GM12878 (cell line): ENCODE results near the gene SQOR. TPM values are rescaled to one million over a fixed set of nuclear protein-coding genes. Genes with fewer than 3 reads are reported as not detected.

Source experiments
- ATAC-seq: fragments of 200-7000 bp; cut with Tn5 transposase; 3 replicates; pipeline ENCODE4 v1.9.1; 2020; ENCODE audit warnings: mild to moderate bottlenecking, moderate library complexity
- BruUV-seq: library from RNA; stranded (reverse); fragments of 400-500 nt; replicated peaks from 2 replicates; lab custom pipeline; 2021; lab: Mats Ljungman, UMichigan
- CTCF ChIA-PET: fragments of 300-600 bp; sonication (Branson Sonifier 250); formaldehyde crosslinking; extraction: SDS; loops from one replicate; lab custom pipeline; 2021; ENCODE audit warnings: inconsistent platforms; lab: Yijun Ruan, JAX
- POLR2A ChIA-PET: fragments of 350-600 bp; formaldehyde crosslinking; extraction: SDS; loops from one replicate; lab custom pipeline; 2021; ENCODE audit warnings: inconsistent platforms; lab: Charles Lee
- RAD21 ChIA-PET: fragments of 300-600 bp; sonication (Branson Sonifier 250); formaldehyde crosslinking; loops from one replicate; lab custom pipeline; 2023; ENCODE audit warnings: antibody characterized with exemption; ENCODE audit not compliant: unreplicated experiment; lab: Charles Lee
- SMC1A ChIA-PET: fragments of 300-600 bp; sonication (Branson Sonifier 250); formaldehyde crosslinking; loops from one replicate; lab custom pipeline; 2023; ENCODE audit not compliant: unreplicated experiment, uncharacterized antibody; lab: Charles Lee
- DNase-seq: peaks from one replicate; pipeline ENCODE4 v3.0.0-alpha.2; 2011; ENCODE audit warnings: low read depth, low spot score
- FAIRE-seq: peaks from 3 replicates; lab custom pipeline; 2011; peaks lifted over from hg19 to GRCh38; lab: Jason Lieb, UNC
- H2AFZ ChIP-seq: 2 replicates; pipeline ENCODE4 v1.6.0; 2011; ENCODE audit warnings: low read depth, low read length, control low read depth; ENCODE audit not compliant: control insufficient read depth
- H3K27ac ChIP-seq: 2 replicates; pipeline ENCODE4 v1.5.1; 2011; ENCODE audit warnings: control low read depth; ENCODE audit not compliant: control insufficient read depth, insufficient read depth
- H3K27me3 ChIP-seq, 2 experiments: replicated peaks in 1 of 2; 2 replicates each; pipeline versions ENCODE4 v1.6.0 to v1.6.1; 2011; ENCODE audit warnings: low read length in 1 of 2; ENCODE audit not compliant: control insufficient read depth in 2 of 2, insufficient read depth in 2 of 2
- H3K36me3 ChIP-seq, 2 experiments: 2 replicates each; pipeline ENCODE4 v1.5.1; 2011; ENCODE audit warnings: low read length in 1 of 2; ENCODE audit not compliant: control insufficient read depth in 2 of 2, insufficient read depth in 2 of 2
- H3K4me1 ChIP-seq: 2 replicates; pipeline ENCODE4 v1.6.1; 2011; ENCODE audit warnings: mild to moderate bottlenecking, low read length, moderate library complexity, mixed read lengths; ENCODE audit not compliant: control insufficient read depth, insufficient read depth
- H3K4me2 ChIP-seq: 2 replicates; pipeline ENCODE4 v1.6.0; 2011; ENCODE audit warnings: control low read depth; ENCODE audit not compliant: control insufficient read depth, insufficient read depth
- H3K4me3 ChIP-seq: fragments of 200-600 bp; sonication (generic); 2 replicates; pipeline ENCODE4 v1.5.1; 2016
- H3K79me2 ChIP-seq: 2 replicates; pipeline ENCODE4 v1.6.0; 2011; ENCODE audit warnings: low read length; ENCODE audit not compliant: control insufficient read depth, insufficient read depth
- H3K9ac ChIP-seq: 2 replicates; pipeline ENCODE4 v1.8.0; 2011; ENCODE audit warnings: low read length, control low read depth, mixed read lengths; ENCODE audit not compliant: control insufficient read depth, insufficient read depth
- H3K9me3 ChIP-seq: replicated peaks from 3 replicates; pipeline ENCODE4 v1.5.1; 2011; ENCODE audit warnings: mild to moderate bottlenecking, low read length; ENCODE audit not compliant: control insufficient read depth, insufficient read depth
- H4K20me1 ChIP-seq: 2 replicates; pipeline ENCODE4 v1.6.0; 2011; ENCODE audit not compliant: control insufficient read depth, insufficient read depth
- BACH1 ChIP-seq: fragments of 450-650 bp; IDR thresholded peaks from 2 replicates; pipeline ENCODE4 v1.6.1; 2017; ENCODE audit warnings: mild to moderate bottlenecking, borderline replicate concordance
- EED ChIP-seq: sonication (generic); IDR thresholded peaks from 2 replicates; pipeline ENCODE4 v1.6.1; 2016; ENCODE audit warnings: antibody characterized with exemption, low read depth
- HDGF ChIP-seq: fragments of 450-650 bp; IDR thresholded peaks from 2 replicates; pipeline ENCODE4 v1.6.1; 2016; ENCODE audit warnings: antibody characterized with exemption
- MEF2B ChIP-seq: fragments of 450-650 bp; IDR thresholded peaks from 2 replicates; pipeline ENCODE4 v1.6.1; 2018; ENCODE audit warnings: mild to moderate bottlenecking, moderate library complexity; ENCODE audit not compliant: partially characterized antibody, poor library complexity, severe bottlenecking
- MXI1 ChIP-seq: fragments of 150-350 bp; IDR thresholded peaks from 2 replicates; pipeline ENCODE4 v1.6.1; 2011; ENCODE audit warnings: low read depth, mild to moderate bottlenecking, inconsistent platforms, low read length, improper control_type of control experiment
- MYC ChIP-seq: IDR thresholded peaks from 2 replicates; pipeline ENCODE4 v1.6.1; 2011; ENCODE audit warnings: mild to moderate bottlenecking, low read length, moderate library complexity, inconsistent platforms; ENCODE audit not compliant: insufficient read depth, insufficient replicate concordance, insufficient read length, severe bottlenecking
- PAX5 ChIP-seq: IDR thresholded peaks from 2 replicates; pipeline ENCODE4 v1.6.1; 2011; ENCODE audit warnings: low read depth, low read length, borderline replicate concordance
- PML ChIP-seq: IDR thresholded peaks from 2 replicates; pipeline ENCODE4 v1.6.1; 2012; ENCODE audit warnings: low read length, inconsistent platforms
- RUNX3 ChIP-seq: IDR thresholded peaks from 2 replicates; pipeline ENCODE4 v1.6.1; 2012; ENCODE audit warnings: low read length, inconsistent platforms
- SMAD1 ChIP-seq: fragments of 450-650 bp; IDR thresholded peaks from 2 replicates; pipeline ENCODE4 v1.6.1; 2018; ENCODE audit warnings: mild to moderate bottlenecking, low read depth; ENCODE audit not compliant: partially characterized antibody
- TCF7 ChIP-seq: IDR thresholded peaks from 2 replicates; pipeline ENCODE4 v1.6.1; 2014; ENCODE audit warnings: antibody characterized with exemption, borderline replicate concordance
- ZBED1 ChIP-seq: IDR thresholded peaks from 2 replicates; pipeline ENCODE4 v1.6.1; 2016; ENCODE audit warnings: borderline replicate concordance
- ZBTB4 ChIP-seq: fragments of 450-650 bp; formaldehyde crosslinking; IDR thresholded peaks from 2 replicates; pipeline ENCODE4 v1.4.0; 2022; ENCODE audit warnings: mild to moderate bottlenecking, moderate library complexity
- ZNF207 ChIP-seq: fragments of 450-650 bp; IDR thresholded peaks from 2 replicates; pipeline ENCODE4 v1.6.1; 2014; ENCODE audit warnings: antibody characterized with exemption, mild to moderate bottlenecking, borderline replicate concordance
- WGBS: methylation state at CpG from one replicate; pipeline ENCODE4 v1.1.6; 2016; ENCODE audit warnings: low lambda C conversion rate; ENCODE audit not compliant: insufficient replicate concordance, insufficient coverage; ENCODE audit errors: missing lambda C conversion rate; 5-methylcytosine and 5-hydroxymethylcytosine counted together
- in situ Hi-C: fragments of 300-500 bp; cut with MboI; formaldehyde crosslinking; loops from 9 replicates; pipeline ENCODE4 v1.14.3; 2018; ENCODE audit warnings: mixed read lengths
- intact Hi-C: fragments of 100-400 bp; cut with micrococcal nuclease; formaldehyde crosslinking; loops from one replicate; pipeline ENCODE4 v1.14.2; 2022; ENCODE audit not compliant: unreplicated experiment
- polyA plus RNA-seq, 11 experiments: library from polyadenylated mRNA; depleted of rRNA in 4 of 11; unstranded in 6 of 11; stranded (reverse) in 5 of 11; fragments of >200 nt; fragmentation: Nextera tagmentation in 4 of 11; fragmentation: Illumina TruSeq in 1 of 11; extraction: Ambion mirVana in 4 of 11; extraction: Trizol in 1 of 11; gene quantifications; 1 replicate in 1 of 11; 2 replicates in 10 of 11; pipeline versions ENCODE4 v1.2.1 to v1.2.3, GENCODE V29; 2011 to 2016; ENCODE audit warnings: inconsistent platforms in 2 of 11, missing spikeins in 2 of 11, low read depth in 1 of 11
- total RNA-seq, 4 experiments: library from RNA; depleted of rRNA in 3 of 4; stranded (reverse); fragments of >200 nt in 3 of 4; fragmentation: Illumina TruSeq in 1 of 4; extraction: Trizol in 1 of 4; gene quantifications; 2 replicates each; pipeline versions ENCODE4 v1.2.1 to v1.2.3, GENCODE V29; 2013 to 2021
- TF ChIP-seq, protein P1 (sequence below): fragments of 450-650 bp; IDR thresholded peaks from 2 replicates; pipeline ENCODE4 v1.6.1; 2016; ENCODE audit warnings: mild to moderate bottlenecking

SQOR gene
- total and polyA plus RNA-seq, 10 of the 15 experiments (the other 5 are each of a cell fraction or from before 2014, with no cell fraction given), result 14.5 to 74.7 (median 44.2) TPM

GRCh38 chr15:45678459-45679178, 43.8 kb downstream of the SQOR start (continued):
- no peak for TF ChIP-seq ZNF207
- no peak for TF ChIP-seq PAX5
- TF ChIP-seq PML, result no peak
- no peak for TF ChIP-seq TCF7

DNA sequence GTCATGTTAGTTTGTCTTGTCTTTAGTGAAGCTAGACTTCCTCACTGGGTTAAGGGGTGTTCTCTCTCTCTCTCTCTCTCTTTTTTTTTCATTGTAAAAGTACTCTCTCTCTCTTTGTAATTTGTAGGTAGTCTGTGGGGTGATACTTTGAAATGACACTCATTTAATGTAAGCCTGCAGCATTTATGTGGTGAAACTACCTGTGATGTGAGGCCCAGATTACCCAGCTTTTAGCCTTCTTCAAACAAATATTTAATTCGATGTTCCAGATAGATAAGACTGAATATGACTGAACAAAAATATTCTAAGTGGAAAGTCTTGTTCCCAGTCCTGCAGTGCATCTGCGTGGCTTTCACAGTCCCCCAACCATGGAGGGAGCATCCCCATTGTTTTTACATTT, 49.7 kb downstream of the SQOR start:
- no peak overlapping the region for H3K4me2 ChIP-seq
- H3K79me2 ChIP-seq, result no peaks in the 10 kb centered on the region
- BruUV-seq, result no TSS peak
- no peak overlapping the region for H3K9ac ChIP-seq
- H4K20me1 ChIP-seq, result no peaks in the 10 kb centered on the region
- FAIRE-seq, result no peak
- H3K9me3 ChIP-seq, result no peaks in the 10 kb centered on the region
- H3K4me1 ChIP-seq, result no peaks in the 10 kb centered on the region
- intact Hi-C loops, result no loop called here
- CTCF ChIA-PET, result no interaction called here
- RAD21 ChIA-PET, result interaction anchor here (0.7 kb wide), 1 partner anchor 19 kb away, joined by 3 read pairs; no protein-coding TSS in a partner anchor
- 100% methylated on average over 2 of the region's 2 CpGs for WGBS
- H2AFZ ChIP-seq, result no peak overlapping the region
- peaks cover 2 to 12% of the 10 kb centered on the region in 2 experiments; a peak in 3 of 4 replicates for H3K36me3 ChIP-seq
- DNase-seq, result no peak
- in situ Hi-C loops, result no loop called here
- H3K27me3 ChIP-seq, result no peaks in the 10 kb centered on the region
- no peak overlapping the region for H3K27ac ChIP-seq
- POLR2A ChIA-PET, result no interaction called here
- SMC1A ChIA-PET, result no interaction called here
- no peak overlapping the region for H3K4me3 ChIP-seq
- ATAC-seq, result no peak
- TF ChIP-seq MYC (no peak), BACH1 (no peak), HDGF (no peak), ZNF207 (no peak), RUNX3 (no peak), MEF2B (no peak), ZBTB4 (CRISPR knock-in tag) (no peak), EED (no peak), ZBED1 (no peak), MXI1 (no peak), SMAD1 (no peak)
- TF ChIP-seq, protein P1, sequence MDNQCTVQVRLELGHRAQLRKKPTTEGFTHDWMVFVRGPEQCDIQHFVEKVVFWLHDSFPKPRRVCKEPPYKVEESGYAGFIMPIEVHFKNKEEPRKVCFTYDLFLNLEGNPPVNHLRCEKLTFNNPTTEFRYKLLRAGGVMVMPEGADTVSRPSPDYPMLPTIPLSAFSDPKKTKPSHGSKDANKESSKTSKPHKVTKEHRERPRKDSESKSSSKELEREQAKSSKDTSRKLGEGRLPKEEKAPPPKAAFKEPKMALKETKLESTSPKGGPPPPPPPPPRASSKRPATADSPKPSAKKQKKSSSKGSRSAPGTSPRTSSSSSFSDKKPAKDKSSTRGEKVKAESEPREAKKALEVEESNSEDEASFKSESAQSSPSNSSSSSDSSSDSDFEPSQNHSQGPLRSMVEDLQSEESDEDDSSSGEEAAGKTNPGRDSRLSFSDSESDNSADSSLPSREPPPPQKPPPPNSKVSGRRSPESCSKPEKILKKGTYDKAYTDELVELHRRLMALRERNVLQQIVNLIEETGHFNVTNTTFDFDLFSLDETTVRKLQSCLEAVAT, result no peak
